ENCODE results near the gene STK39.

STK39 gene

GRCh38 chr2:167944825-167945659 lies 302.4 kb downstream of the STK39 start:
- DNase-seq: no peak

GRCh38 chr2:167943897-167944296 lies 303.5 kb downstream of the STK39 start:
- DNase-seq: no peak

DNA sequence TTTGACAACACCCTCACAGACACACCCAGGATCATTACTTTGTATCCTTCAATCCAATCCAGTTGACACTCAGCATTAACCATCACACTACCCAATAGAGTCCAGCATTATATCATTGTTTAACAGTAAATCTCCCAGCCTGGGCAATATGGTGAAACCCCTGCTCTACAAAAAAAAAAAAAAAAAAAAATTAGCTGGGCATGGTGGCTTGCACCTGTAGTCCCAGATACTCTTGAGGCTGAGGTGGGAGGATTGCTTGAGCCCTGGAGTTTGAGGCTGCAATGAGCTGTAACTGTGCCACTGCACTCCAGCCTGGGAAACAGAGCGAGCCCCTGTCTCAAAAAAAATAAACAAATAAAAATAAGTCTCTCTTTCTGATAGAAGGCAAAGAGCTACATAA lies 304.0 kb downstream of the STK39 start:
- DNase-seq: no peak

GRCh38 chr2:167942366-167943081 lies 304.9 kb downstream of the STK39 start:
- no peak for DNase-seq

DNA sequence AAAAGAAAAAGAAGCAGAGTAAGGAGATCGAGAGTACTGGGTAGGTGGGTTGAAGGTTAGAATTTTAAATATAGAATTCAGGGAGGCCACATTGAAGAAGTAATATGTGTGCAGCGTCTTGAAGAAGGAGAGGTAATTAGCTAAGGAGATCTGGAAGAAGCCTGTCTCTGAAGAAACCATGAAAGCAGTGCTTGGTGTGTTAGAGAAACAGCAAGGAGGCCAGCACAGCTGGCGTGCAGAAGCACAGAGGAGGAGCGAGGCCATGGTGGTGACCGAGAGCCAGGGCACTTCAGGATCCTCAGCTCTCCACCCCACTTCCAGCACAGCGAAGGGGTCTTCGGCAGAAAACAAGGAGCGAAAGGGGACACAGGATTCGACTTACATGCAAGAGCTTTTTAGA lies 305.8 kb downstream of the STK39 start:
- no peak for DNase-seq

DNA sequence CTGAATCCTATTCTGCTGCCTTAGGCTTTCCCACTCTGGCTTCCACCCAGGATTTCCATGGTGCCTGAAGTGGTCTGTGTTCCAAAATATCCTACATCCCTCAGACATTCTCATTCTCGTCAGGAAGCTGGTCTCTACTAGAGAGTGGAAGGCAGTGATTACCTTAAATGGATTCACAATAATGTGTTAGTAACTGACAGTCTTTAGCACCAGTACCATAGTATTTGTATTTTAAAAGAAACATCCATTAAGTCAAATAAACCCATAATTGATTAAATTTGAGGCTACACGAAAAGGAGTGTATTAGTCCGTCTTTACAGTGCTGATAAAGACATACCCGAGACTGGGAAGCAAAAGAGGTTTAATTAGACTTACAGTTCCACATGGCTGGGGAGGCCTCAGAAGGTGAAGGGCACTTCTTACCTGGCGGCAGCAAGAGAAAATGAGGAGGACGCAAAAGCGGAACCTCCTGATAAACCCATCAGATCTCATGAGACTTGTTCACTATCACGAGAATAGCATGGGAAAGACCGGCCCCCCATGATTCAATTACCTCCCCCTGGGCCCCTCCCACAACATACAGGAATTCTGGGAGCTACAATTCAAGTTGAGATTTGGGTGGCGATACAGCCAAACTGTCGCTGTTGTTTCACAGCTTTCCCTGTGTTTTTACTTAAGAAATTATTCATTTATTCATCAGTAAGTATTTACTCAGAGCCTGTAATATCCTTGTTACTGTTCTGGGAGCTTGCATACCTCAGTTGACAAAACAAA lies 306.5 kb downstream of the STK39 start:
- no peak for DNase-seq

DNA sequence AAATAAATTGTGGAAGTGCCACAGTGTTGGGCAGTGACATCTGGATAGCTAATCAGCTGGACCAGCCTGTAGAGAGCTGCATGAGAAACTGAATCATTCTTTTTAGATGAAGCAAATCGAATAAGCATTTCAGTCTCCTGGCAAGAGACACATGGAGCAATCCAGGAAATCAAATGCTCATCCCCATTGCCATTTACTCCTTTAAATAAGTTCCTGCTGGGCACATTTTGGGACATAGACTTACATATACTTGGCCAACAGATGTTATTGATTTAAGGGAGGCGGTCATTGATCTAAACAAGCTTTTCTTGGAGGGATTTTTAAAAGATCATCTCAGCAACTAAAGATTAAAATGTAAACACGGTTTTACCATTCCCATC lies 307.1 kb downstream of the STK39 start:
- no peak for DNase-seq

- DNase-seq: no peak
These were observed 307.7 kb downstream of the STK39 start for GRCh38 chr2:167939514-167940345.

DNA sequence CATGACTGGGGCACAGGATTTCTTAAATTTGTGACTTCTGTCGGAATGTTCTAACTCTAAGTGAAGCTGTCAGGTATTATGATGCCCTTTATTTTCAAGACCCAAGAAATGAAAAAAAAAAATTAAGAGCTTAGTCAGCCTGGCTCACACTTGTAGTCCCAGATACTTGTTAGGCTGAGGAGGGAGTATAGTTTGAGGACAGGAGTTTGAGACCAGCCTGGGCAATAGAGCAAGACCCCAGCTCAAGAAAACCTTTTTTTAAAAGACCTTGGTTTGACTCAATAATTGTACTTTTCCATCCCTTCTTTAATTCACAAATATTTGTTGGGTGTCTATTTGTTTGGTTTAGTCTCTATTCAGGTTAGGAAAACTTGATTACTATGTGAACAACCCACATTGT lies 310.0 kb downstream of the STK39 start:
- DNase-seq: no peak

- DNase-seq: no peak
These were observed 311.6 kb downstream of the STK39 start for GRCh38 chr2:167935803-167936110.

- no peak for DNase-seq
These were observed 314.1 kb downstream of the STK39 start for GRCh38 chr2:167933097-167933814.

GRCh38 chr2:167932123-167932693 lies 315.2 kb downstream of the STK39 start:
- DNase-seq: no peak

GRCh38 chr2:167929484-167929883 lies 317.9 kb downstream of the STK39 start:
- no peak for DNase-seq

DNA sequence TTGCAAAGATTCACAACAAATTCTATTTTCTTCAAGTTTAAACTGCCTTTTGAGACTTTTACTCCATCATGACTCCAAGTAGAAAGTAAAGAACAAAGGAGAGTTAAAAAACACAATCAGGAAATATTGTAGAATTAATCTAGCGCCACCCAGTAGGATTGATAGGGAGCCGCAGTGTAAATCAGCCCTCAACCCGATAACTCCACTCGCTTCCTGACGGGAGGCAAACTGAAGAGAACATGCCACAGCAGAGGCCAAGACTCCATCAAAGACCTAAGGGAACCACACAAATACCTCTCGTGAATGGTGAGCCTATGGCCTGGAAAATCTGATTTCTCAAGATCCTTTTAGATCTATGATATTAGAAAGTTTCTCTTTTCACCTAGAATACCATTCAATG lies 319.0 kb downstream of the STK39 start:
- no peak for DNase-seq

DNA sequence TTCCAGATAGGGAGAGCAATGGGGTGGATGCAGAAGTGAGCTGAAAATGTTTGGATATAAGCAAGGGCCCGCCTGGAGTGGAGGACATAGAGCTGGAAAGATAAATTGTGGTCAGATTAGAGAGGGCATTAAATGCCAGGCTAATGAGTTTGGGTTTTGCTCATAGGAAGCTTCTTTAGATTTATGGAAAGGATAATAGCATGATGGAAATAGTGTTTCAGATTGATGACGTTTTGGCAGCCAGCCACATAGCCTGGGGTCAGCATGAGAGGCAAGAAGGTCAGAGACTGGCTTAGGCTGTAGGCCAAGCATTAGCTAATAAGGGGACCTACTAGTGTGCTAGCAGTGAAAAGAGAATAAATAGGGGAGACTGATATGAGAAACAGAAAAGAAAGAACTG lies 321.6 kb downstream of the STK39 start:
- no peak for DNase-seq

DNA sequence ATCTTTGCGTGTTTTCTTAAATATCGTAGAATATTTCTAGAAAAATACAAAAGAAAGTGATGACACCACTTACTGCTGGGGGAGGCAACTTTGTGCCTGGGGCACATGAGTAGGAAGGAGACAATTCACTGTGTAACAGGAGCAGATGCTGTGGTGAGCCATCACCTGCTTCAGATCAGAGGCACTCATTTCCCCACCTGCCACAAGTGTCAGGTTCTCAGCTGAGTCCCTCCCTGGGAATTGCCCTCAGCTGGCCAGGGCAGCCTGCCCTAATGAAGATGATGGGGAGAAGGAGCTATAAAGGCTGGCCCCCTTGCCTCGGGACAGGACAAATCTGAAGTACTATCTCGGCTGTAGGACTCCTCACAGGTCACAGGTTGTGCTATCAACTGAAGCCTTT lies 322.8 kb downstream of the STK39 start:
- no peak for DNase-seq

DNA sequence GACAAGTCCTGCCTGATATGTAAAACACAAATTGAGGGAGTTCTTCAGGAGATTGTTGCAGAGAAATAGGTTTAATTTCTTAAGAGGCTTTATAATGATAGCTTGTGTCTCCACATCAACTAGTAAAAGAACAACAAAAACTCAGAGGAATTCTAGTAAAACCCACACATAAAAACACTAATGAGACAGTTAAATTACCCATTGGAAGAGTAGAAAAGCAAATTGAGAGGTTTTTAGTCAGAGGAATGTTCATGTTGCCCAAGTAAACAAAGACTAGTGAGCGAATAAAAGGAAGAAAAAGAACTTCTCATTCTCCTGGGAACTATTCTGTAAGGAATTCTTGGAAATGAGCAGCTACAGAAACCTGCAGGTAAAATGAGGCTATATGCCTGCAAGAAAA lies 330.6 kb downstream of the STK39 start:
- DNase-seq: no peak

DNA sequence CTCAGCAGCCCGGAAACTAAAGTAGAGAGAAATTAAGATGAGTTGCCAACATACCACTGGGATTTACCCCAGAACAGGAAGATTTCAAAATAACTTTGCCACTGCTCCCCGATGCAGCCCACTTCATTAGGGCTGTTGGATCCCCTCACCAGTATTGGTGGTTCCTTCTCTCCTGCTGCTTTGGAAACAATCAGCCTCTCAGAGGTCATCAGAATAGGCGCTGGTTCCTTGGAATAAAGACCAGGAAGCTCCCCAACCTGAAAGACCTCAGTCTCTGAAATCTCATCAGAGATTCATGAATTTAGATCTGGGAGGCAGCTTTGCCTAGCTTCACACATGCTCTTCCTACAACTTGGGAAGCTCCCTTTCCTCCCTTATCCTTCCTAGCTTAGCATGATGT lies 332.4 kb downstream of the STK39 start:
- DNase-seq: no peak

DNA sequence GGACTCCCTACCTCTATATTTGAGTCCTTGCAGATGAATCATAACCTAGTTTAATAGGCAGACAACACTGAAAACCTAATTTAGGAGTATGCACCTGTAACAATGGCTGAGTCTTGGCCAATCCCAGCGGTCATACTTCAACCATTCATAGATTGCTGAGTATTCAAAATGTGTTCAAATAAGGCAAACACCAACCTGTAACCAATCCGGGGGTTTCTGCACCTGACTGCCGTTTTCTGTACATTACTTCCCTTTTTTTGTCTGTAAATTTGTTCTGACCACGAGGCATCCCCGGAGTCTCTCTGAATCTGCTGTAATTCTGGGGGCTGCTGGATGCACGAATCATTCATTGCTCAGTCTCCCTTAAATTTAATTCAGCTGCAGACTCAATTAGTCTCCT lies 338.6 kb downstream of the STK39 start:
- DNase-seq: no peak

DNA sequence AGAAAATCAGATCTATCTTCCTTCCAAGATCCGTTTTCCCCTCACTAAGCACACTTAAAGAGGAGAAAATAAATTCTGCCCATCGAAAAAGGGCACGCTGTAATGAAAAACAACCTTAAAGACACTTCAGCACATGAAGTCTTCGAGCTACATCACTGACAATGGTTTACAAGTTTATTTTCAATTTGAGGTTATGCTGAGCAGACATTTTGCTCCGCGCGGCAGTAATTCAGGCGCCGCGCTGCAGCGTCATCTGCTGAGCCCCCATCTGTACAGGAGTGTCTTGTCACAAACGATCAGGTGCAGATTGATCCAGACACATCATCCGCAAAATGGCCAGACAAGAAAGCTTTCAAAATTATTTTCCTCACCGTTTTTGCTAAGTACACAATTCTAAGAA lies 341.7 kb downstream of the STK39 start:
- no peak for DNase-seq
